HK-2 (cell line): Measurements from ENCODE around the gene IQCK.

Experiments
- DNase-seq: peaks from one replicate; pipeline ENCODE4 v3.0.0-alpha.2; 2018; ENCODE audit not compliant: unreplicated experiment

The IQCK gene

DNA sequence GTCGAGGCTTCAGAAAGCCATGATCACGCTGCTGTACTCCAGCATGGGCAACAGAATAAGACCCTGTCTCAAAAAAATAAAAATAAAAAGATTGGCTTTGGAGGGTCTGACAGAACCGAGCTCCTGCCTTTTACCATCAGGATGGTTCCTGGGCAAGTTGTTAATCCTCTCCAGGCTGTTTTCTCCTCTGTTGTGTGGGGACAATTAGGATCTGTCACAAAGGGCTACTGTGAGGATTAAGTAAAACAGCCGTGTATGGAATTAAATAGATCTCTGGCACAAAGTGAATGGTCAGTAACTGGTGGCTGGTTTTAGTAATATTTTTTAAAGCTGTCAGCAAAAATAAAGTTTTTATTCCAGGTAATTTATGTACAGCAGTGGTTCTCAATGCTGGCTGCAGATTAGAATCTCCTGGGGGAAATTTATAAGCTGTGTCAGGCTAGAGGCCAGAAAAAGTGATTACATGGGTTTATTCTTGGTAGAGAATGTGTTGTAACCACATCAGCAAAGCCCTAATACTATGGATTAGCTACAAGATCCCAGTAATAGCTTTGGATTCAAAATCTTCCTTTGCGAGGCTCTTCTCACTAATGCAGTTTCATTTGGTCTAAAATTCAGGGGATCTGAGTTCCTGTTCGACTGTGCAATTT lies 119.4 kb downstream of the IQCK start:
- no peak for DNase-seq

DNA sequence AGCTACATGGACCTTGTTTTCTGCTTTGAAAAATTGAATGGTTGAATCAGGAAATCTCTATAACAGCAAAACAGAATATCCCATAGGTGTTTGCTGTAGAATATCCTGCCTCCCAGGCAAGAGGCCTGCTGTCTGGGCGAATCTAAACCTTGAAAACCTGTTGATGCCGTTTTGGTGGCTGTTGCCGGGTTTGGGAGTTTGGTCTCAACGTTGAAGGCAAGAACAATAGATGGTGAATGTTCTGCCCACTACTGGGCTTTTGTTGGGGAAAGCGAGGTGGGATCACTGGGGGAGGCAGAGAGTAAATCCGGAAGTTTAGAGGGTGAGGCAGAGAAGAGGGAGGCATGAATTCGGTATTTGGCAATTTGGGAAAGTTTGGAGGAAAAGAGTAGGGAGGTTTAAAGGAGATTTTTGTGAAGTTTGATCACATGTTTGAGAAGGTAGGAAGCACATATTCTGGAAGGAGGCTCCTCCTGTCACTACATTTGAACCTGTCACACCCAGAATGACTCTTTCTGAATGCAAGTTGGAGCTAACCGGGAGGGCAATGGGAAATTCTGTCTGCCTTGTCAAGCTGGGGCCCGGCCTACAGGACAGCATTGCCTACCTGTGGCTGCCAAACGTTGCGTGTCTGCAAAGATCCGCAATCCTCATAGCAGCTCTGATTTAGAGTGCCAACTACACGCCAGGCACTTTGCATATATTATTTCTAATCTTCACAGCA lies 120.1 kb downstream of the IQCK start:
- no peak for DNase-seq

GRCh38 chr16:19840524-19841110 lies 122.5 kb downstream of the IQCK start:
- DNase-seq: no peak

GRCh38 chr16:19841184-19841583 lies 123.1 kb downstream of the IQCK start:
- DNase-seq: no peak

- no peak for DNase-seq
Observed at GRCh38 chr16:19842426-19843157, 124.5 kb downstream of the IQCK start.

DNA sequence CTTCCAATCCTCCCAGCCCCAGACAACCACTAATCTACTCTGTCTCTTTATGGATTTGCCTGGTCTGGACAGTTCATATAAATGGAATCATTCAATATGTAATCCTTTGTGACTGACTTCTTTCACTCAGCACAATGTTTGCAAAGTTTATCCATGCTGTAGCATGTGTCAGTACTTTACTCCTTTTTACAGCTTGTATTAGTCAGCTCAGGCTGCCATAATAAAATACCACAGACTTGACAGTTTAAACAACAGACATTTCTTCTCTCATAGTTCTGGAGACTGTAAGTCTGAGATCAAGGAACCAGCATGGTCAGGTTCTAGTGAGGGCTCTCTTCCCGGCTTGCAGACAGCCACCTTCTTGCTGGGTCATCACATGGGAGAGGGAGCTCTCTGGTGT lies 125.3 kb downstream of the IQCK start:
- no peak for DNase-seq

DNA sequence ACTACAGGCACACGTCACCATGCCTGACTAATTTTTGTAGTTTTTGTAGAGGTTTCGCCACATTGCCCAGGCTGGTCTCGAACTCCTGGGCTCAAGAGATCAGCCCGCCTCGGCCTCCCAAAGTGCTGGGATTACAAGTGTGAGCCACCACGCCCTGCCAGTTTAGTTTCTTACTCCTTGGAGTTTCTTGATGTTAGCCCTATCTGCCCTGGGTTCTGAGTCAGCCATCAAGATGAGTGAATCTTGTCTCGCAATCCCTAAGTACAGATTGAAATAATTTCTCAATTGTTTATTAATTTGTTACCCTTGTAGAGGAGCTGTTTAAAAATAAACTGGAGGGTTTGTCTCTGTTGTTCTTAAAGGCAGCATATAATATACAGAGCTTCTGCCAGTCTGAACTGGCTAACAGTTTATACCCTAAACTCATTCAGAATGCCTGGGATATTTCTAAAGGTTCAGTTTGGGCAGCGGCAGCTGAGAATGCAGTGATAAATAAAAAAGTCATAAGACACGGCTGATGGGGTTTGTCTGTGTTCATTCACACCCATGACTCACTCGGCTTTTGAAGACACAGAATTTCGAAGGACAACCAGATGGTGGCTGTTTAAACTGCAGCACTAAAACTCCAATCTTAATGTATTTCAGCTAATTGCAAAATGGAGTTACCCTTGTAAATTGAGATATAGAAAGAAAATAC lies 127.0 kb downstream of the IQCK start:
- no peak for DNase-seq

GRCh38 chr16:19846436-19846835 lies 128.4 kb downstream of the IQCK start:
- no peak for DNase-seq

DNA sequence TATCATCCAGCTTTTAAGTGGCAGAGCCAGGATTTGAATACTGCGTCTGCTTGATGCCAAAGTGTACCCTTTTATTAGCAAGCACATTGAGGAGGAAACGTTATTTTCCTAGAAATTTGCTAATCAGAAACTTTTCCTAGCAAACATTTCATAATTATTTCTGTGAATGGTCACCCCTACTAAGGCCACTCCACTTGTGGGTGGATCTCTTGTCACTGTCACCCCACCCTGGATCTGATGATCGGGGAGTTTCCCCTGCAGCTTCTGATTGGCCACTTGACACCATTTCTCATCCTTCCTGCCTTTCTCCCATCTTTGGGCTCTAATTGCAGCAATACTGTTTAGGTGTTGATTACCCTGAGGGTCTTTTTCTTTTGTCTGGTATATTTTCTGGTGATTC lies 130.7 kb downstream of the IQCK start:
- no peak for DNase-seq

- no peak for DNase-seq
Observed at GRCh38 chr16:19850131-19850817, 132.2 kb downstream of the IQCK start.

DNA sequence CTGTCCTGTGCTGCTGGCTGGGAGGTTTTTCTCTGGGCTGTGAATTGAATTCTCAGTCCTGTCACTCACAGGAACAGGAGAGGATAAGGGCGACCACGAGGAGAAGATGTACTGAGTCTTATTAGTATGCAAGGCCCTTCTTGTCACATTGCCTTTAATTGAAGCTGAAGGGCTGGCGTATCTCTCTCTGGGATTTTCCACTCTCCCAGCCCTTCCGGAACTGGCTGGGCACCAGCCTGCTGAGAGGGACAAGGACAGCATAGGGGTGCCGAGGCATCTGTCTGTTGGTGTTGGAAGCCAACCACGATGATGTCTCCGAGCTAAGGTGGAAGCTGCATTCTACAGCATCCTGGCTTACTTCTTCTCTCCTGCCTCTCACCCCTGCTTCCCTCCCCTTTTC lies 133.4 kb downstream of the IQCK start:
- DNase-seq: no peak

- DNase-seq: no peak
Observed at GRCh38 chr16:19853132-19853741, 135.2 kb downstream of the IQCK start.

- DNase-seq: no peak
Observed at GRCh38 chr16:19853742-19854542, 135.9 kb downstream of the IQCK start.

- no peak for DNase-seq
Observed at GRCh38 chr16:19854543-19854876, 136.4 kb downstream of the IQCK start.

DNA sequence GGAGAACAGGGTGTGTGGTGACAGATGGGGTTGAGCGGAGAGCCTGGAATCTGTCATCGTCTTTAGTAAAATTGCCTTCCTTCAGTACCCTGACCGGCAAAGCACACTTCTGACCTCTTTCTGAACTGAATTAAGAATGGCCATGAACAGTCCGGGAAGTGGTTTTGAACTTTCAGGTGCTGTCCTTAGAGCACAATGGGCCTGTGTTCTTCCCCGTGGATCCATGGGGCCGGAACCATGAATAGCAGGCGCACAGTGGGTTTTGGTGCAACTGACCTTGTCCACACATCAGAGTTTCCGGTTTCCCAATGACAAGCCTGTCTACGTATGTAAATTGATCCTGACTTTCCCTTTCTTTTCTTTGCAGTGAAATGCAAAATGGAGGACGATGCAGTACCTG lies 138.0 kb downstream of the IQCK start:
- DNase-seq: no peak

DNA sequence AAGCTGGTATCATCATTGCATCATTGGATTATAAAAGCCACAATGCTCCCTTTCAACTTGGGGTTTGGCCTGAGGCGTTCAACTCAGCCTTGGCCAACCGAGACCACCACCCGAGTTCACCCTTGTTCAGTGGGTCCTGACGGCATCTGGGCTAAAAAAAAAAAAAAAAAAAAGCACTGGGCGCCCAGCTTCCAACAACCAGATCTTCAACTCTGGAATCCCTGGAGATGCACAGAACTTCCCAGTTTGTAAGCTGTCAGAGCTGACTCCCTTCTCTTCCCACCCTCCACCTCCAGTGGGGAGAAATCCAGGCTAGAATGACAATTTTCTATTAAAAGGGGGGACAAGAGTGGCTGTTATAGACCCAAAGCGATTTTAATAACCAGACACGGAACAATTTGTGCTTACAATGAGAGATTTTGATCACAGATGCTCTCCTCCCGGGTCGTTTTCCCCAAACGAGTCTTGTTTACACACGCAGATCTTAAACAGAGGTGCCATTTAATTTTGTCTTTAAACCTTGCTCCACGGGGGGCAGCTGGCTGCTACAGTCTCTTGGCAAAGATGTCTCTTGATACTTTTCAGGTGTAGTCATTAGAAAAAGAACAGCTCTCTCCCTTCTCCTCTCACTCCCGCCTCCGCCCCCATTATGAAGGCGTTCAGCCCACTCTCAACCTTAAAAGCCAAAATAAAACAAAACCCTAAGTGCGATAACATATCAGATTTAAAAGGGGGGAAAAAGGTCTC lies 139.7 kb downstream of the IQCK start:
- DNase-seq: no peak

- DNase-seq: no peak
Observed at GRCh38 chr16:19858340-19859018, 140.4 kb downstream of the IQCK start.

DNA sequence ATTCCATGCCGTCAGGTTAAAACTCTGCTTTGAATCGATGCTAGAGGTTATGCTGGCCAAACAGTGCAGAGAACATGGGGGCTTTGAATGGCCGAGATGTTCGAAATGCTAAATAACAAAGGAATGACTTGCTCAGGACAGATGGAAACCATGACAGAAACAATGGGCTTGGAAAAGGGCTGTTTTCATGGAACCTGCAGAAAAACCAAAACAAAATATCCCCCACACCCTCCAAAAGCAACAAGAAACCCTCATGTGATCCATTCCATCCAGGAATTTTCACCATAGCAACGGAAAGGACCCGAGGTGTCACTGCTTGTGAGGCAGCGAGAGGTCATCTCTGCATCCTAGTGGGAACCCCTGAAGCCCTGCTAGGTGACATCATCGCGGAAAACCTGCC lies 141.1 kb downstream of the IQCK start:
- DNase-seq: no peak

DNA sequence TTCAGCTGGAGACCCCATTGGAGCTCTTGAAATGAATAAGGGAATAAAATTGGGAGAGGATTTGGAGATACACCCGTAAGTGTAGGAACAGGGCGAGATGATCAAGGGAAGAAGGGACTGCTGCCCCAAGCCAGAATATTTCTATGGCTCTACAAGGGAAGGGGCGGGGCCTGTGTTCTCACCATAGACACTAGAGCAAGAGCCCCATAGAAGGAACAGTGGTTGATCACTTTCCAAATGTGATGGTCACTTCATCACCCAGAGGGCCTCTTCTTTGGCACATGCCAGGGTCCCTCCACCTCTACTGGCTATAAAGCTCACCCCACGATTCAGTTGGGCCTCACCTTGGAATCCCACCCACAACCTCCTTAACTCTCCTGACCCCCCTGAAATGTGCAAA lies 141.5 kb downstream of the IQCK start:
- DNase-seq: no peak
